GM12891 (cell line): ENCODE results near the gene LRRC43.

ENCODE experiments used
- POLR2A ChIP-seq: IDR thresholded peaks from 2 replicates; pipeline ENCODE4 v1.6.1; 2011; ENCODE audit warnings: low read depth, low read length, control low read depth
- POLR2AphosphoS5 ChIP-seq: IDR thresholded peaks from 2 replicates; pipeline ENCODE4 v1.6.1; 2011; ENCODE audit warnings: low read depth, low read length, control low read depth
- POU2F2 ChIP-seq: IDR thresholded peaks from 2 replicates; pipeline ENCODE4 v1.6.1; 2011; ENCODE audit warnings: low read depth, mild to moderate bottlenecking, control low read depth, low read length, moderate library complexity
- TAF1 ChIP-seq: IDR thresholded peaks from 2 replicates; pipeline ENCODE4 v1.6.1; 2011; ENCODE audit warnings: low read depth, low read length, control low read depth

DNA sequence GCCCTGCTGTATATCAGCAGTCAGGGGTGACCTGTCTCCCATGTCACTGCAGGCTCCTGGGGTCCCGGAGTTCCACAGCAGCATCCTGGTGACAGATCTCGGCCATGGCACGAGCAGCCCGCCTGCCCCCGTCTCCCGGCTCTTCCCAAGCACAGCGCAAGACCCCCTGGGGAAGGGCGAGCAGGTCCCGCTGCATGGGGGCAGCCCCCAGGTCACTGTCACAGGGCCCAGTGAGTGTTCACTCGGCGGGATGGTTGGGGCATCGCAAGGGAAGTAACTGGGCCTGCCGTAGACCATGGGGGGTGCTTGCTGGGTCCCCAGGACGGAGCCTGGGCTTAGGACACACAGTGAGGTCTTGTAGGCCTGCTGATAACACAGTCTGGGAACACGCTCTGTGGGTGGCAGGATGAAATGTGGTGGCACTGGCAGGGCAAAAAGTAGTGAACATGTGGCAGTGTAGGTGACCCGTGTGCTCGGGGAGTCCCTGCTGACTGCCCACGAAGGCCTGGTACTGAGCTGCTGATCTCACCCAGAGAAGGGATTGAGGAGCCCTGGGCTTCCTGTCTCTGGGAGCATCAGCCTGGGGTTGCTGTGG, 47.4 kb upstream of the LRRC43 start:
- TF ChIP-seq TAF1 (no peak), POLR2A (no peak), POLR2AphosphoS5 (no peak), POU2F2 (no peak)
